ENCODE data around the gene ADAMTS15.

Gene ADAMTS15

DNA sequence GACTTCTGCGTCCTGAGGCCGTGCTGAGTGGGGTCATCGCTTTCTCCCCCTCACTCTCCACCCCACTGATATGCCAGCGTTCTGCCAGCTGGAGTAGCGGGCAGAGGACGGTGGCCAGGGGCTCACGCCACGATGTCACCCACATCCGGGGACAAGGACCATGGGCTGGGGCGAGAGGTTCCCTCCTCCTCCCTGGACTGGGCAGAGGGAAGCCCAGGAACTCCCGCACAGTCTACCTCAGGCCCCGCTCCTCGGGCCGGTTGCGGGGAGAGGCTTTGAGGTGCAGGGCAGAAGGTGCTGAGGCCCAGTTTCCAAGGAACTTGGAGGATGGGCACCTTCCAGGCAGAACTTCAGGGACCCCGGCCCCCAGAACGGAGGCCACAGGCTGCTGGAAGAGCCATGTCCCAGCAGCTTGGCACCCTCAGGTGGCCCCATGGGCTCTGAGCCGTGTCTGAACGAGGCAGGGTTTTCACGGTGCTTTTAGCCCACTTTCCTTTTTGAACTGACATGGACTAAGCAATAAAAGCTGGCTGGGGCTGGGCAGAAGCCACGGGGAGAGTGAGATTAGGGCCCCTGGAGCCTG is 25.4 kb downstream of the ADAMTS15 start:
- Histone ChIP-seq H3K4me1 (ENCODE audit: insufficient read depth, poor library complexity, severe bottlenecking) (peaks cover 10% of the 10 kb centered on the region), H3K27me3 (ENCODE audit: insufficient read depth, poor library complexity, severe bottlenecking) (no peaks in the 10 kb centered on the region), H3K4me3 (ENCODE audit: severe bottlenecking) (no peak overlapping the region), H3K27ac (ENCODE audit: poor library complexity, severe bottlenecking) (no peak overlapping the region), H3K9me3 (ENCODE audit: severe bottlenecking) (no peaks in the 10 kb centered on the region), H3K36me3 (ENCODE audit: low read depth) (no peaks in the 10 kb centered on the region)
- ATAC-seq (ENCODE audit: low read depth) (no peak), DNase-seq (ENCODE audit: low spot score) (no peak)
- TF ChIP-seq CTCF (IDR thresholded peaks at IDR 0.05; ENCODE audit: poor library complexity, severe bottlenecking): no peak

- H3K4me3 ChIP-seq (ENCODE audit: severe bottlenecking): no peak overlapping the region
- no peaks in the 10 kb centered on the region for H3K9me3 ChIP-seq (ENCODE audit: severe bottlenecking)
- DNase-seq (ENCODE audit: low spot score) (no peak), ATAC-seq (ENCODE audit: low read depth) (no peak)
- no peak overlapping the region for H3K27ac ChIP-seq (ENCODE audit: poor library complexity, severe bottlenecking)
- peaks cover 10% of the 10 kb centered on the region for H3K4me1 ChIP-seq (ENCODE audit: insufficient read depth, poor library complexity, severe bottlenecking)
- H3K36me3 ChIP-seq (ENCODE audit: low read depth): no peaks in the 10 kb centered on the region
- no peaks in the 10 kb centered on the region for H3K27me3 ChIP-seq (ENCODE audit: insufficient read depth, poor library complexity, severe bottlenecking)
- TF ChIP-seq CTCF (IDR thresholded peaks at IDR 0.05; ENCODE audit: poor library complexity, severe bottlenecking): no peak
Measured at GRCh38 chr11:130474637-130475400, 26.4 kb downstream of the ADAMTS15 start.

GRCh38 chr11:130475426-130476053 is 27.1 kb downstream of the ADAMTS15 start:
- Histone ChIP-seq H3K9me3 (ENCODE audit: severe bottlenecking) (no peaks in the 10 kb centered on the region), H3K27me3 (ENCODE audit: insufficient read depth, poor library complexity, severe bottlenecking) (no peaks in the 10 kb centered on the region), H3K4me1 (ENCODE audit: insufficient read depth, poor library complexity, severe bottlenecking) (peaks cover 10% of the 10 kb centered on the region), H3K36me3 (ENCODE audit: low read depth) (no peaks in the 10 kb centered on the region), H3K27ac (ENCODE audit: poor library complexity, severe bottlenecking) (no peak overlapping the region), H3K4me3 (ENCODE audit: severe bottlenecking) (no peak overlapping the region)
- ATAC-seq (ENCODE audit: low read depth): no peak
- DNase-seq (ENCODE audit: low spot score): no peak
- TF ChIP-seq CTCF (IDR thresholded peaks at IDR 0.05; ENCODE audit: poor library complexity, severe bottlenecking): no peak

- no peak overlapping the region for H3K4me3 ChIP-seq (ENCODE audit: severe bottlenecking)
- H3K36me3 ChIP-seq (ENCODE audit: low read depth): no peaks in the 10 kb centered on the region
- ATAC-seq (ENCODE audit: low read depth) (no peak), DNase-seq (ENCODE audit: low spot score) (no peak)
- no peaks in the 10 kb centered on the region for H3K9me3 ChIP-seq (ENCODE audit: severe bottlenecking)
- H3K4me1 ChIP-seq (ENCODE audit: insufficient read depth, poor library complexity, severe bottlenecking): peaks cover 10% of the 10 kb centered on the region
- no peak overlapping the region for H3K27ac ChIP-seq (ENCODE audit: poor library complexity, severe bottlenecking)
- no peak for TF ChIP-seq CTCF (IDR thresholded peaks at IDR 0.05; ENCODE audit: poor library complexity, severe bottlenecking)
- no peaks in the 10 kb centered on the region for H3K27me3 ChIP-seq (ENCODE audit: insufficient read depth, poor library complexity, severe bottlenecking)
Measured at GRCh38 chr11:130476200-130476921, 27.9 kb downstream of the ADAMTS15 start.

Measured in RWPE2 (cell line).